ENCODE measurements around the gene TGM1.
"Not testable (repeated sequence)": the region's sequence is repeated elsewhere in the genome, so short reads cannot be mapped to it uniquely, and the experiment has no call there.

The TGM1 gene

DNA sequence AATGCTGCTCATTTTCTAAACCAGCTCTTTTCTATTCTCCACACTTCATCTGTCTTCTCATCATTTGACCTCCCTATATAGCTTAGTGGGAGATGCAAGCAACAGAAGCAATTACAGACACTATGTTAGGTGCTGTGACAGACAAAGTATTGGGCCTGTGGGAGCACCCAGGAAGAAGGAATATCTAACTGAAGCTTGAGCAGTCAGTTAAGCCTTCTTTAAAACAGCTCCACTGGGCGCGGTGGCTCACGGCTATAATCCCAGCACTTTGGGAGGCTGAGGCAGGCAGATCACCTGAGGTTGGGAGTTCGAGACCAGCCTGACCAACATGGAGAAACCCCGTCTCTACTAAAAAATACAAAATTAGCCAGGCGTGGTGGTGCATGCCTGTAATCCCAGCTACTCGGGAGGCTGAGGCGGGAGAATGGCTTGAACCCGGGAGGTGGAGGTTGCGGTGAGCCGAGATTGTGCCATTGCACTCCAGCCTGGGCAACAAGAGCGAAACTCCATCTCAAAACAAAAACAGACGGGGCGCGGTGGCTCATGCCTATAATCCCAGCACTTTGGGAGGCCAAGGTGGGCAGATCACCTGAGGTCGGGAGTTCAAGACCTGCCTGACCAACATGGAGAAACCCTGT, 59.6 kb downstream of the TGM1 start:
- DNase-seq, result not testable (repeated sequence)

DNA sequence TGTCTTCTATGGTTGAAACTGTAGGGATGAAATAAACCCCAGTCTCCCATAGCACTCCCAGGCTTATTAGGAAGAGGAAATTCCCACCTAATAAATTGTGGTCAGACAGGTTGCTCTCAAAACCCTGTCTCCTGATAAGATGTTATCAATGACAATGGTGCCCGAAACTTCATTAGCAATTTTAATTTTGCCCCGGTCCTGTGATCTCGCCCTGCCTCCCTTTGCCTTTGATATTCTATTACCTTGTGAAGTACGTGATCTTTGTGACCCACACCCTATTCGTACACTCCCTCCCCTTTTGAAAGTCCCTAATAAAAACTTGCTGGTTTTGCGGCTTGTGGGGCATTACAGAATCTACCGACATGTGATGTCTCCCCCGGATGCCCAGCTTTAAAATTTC, 60.4 kb downstream of the TGM1 start:
- DNase-seq, result not testable (repeated sequence)
